ENCODE results near the gene STIMATE. TPM values are rescaled to one million over a fixed set of nuclear protein-coding genes. Genes with fewer than 3 reads are reported as not detected.

The STIMATE gene
- total RNA-seq, 1 donor from 2014 or later = 6.1 TPM

- intact Hi-C loops (cut with DNase I) = no loop called here
- no peak for ATAC-seq (ENCODE audit: poor library complexity)
- no peak for DNase-seq
Measured at GRCh38 chr3:52874864-52875587, 22.3 kb downstream of the STIMATE start.

DNA sequence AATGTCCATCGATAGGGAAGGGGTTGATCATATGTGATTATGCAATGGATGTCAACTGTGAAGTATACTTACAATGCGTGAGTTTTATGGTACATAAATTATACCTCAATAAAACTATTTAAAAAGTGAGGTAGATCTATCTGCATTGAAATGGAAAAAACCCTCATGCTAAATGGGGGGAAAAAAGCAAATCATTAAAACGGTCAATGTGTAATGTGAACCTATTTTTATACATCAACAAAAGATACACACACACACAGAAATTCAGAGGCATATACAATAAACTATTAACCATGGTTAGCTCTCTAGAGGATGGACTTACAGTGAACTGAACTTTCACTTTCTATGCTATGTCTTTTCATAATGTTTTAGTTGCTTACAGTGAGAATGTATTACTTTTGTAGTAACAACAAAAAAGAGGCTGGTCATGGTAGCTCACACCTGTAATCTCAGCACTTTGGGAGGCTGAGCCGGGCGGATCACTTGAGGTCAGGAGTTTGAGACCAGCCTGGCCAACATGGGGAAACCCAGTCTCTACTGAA, 23.1 kb downstream of the STIMATE start:
- ATAC-seq (ENCODE audit: poor library complexity) (no peak), DNase-seq (no peak)
- intact Hi-C loops (cut with DNase I) = no loop called here

GRCh38 chr3:52873433-52874159, 23.8 kb downstream of the STIMATE start:
- no peak for ATAC-seq (ENCODE audit: poor library complexity)
- no peak for DNase-seq
- intact Hi-C loops (cut with DNase I) = no loop called here

DNA sequence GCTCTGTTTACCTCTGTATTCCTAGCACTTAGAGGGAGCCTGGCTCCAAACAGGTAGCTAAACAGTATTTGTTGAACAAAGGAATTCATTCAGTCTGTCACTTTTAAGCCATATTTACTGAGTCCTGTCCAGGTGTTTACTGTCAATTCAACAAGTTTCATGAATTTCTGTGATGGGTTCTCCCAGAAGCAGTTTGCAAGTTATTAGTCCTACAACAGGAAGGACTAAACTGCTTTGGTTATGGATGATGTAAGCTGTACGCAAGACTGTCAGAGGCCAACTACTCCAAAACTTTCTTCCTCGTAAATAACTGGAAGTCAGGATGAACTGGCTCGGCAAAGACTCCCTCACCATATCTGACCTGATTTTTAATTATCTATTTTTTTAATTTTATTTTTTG, 25.1 kb downstream of the STIMATE start:
- intact Hi-C loops (cut with DNase I) = no loop called here

GRCh38 chr3:52871761-52872160, 25.6 kb downstream of the STIMATE start:
- intact Hi-C loops (cut with DNase I) = no loop called here
- DNase-seq = no peak
- no peak for ATAC-seq (ENCODE audit: poor library complexity)

More for the DNA sequence above, 25.1 kb downstream of the STIMATE start:
- DNase-seq (no peak), ATAC-seq (ENCODE audit: poor library complexity) (no peak)

DNA sequence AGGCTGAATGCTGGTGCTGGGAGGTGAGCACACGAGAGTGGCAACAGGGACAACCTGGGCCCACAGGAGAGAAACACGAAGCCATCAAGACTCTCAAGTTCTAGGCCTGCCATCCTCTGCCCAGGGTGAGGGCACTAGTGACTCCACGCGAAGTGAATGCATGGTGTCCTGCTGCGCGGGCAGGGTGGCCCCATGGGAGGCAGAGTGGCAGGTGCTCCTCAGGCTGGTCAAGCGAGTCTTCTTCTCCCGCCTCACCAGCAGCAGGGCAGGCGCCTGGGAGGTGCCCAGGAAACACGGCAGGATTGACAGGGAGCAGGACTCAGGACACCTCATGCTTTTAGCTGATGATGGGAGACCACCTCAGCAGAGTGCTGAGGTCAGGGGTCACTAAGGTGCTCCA, 26.9 kb downstream of the STIMATE start:
- intact Hi-C loops (cut with DNase I) = no loop called here
- no peak for DNase-seq
- no peak for ATAC-seq (ENCODE audit: poor library complexity)

DNA sequence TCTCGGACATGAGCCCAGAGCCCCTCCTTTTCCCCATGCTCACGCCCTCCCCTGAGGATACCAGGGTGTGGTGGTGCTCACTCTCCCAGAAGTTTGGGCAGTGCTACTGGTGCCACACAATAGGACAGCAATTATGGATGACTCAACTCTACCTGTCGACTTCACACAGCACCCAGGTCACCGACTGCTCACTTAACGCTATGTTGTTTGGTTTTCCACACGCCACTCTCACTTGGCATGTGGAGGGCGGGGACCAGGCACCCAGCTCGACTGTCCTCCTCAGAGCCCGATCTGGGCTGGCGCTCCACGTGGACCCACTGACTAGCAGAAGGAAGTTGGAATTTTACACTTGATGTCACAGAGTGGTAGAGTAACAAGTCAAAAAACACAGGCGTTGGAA, 30.9 kb downstream of the STIMATE start:
- intact Hi-C loops (cut with DNase I) = no loop called here
- no peak for ATAC-seq (ENCODE audit: poor library complexity)

GRCh38 chr3:52865994-52866393, 31.4 kb downstream of the STIMATE start:
- DNase-seq (no peak), ATAC-seq (ENCODE audit: poor library complexity) (no peak)
- intact Hi-C loops (cut with DNase I) = no loop called here

More for the DNA sequence above, 30.9 kb downstream of the STIMATE start:
- no peak for DNase-seq

GRCh38 chr3:52860424-52860768, 37.0 kb downstream of the STIMATE start:
- no peak for ATAC-seq (ENCODE audit: poor library complexity)
- intact Hi-C loops (cut with DNase I) = no loop called here
- no peak for DNase-seq

DNA sequence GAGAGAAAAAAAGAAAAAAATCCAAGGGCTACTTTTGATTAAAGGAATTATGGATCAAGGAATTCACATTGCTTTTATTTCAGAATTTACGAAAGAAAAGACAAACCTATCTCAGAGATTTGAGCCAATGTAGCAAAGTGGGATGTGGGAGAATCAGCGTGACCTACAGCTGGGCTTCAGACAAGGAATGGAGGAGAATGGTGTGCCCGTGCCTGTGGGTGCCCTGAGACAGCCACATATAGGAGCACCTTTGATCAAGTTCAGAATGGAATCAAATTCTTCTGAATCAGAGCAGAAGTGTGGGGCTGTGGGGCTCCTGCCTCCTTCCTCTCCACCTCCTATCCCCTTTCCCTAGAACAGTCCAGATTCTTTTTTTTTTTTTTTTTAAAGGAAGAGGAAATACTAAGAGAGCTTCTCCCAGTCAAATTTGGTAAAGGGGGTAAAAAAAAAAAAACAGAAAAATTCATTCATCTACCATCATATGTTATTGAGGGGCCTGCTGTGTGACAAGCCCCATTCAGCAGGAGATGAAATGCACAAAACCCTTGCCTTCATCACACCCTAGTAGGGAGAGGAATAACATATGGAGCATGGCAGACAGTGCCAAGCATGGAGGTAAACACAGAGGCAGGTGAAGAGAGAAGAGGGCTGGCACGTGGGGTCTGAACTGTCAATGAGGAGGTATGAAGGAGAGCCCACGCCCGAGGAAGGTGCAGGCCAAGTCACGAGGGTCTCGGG, 37.5 kb downstream of the STIMATE start:
- ATAC-seq (ENCODE audit: poor library complexity) (no peak), DNase-seq (no peak)
- intact Hi-C loops (cut with DNase I) = no loop called here

DNA sequence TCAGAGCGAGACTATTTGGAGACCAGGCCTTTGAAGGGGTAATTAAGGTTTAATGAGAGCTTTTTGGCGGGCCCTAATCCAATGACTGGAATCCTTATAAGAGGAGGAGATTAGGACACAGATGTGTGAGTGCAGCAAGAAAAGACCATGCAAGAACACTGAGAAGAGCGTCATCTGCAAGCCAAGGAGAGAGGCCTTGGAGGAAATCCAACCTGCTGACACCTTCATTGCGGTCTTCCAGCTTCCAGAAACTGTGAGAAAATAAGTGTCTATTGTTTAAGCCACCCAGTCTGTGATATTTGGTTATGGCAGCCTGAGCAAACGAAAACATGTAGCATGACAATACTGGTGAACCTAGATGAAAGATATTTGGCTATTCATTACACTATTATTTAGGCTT, 39.5 kb downstream of the STIMATE start:
- ATAC-seq (ENCODE audit: poor library complexity) = no peak
- DNase-seq = no peak
- intact Hi-C loops (cut with DNase I) = no loop called here

GRCh38 chr3:52857133-52857532, 40.2 kb downstream of the STIMATE start:
- no peak for DNase-seq
- intact Hi-C loops (cut with DNase I) = no loop called here
- peak; percentile 52 for ATAC-seq (ENCODE audit: poor library complexity)

DNA sequence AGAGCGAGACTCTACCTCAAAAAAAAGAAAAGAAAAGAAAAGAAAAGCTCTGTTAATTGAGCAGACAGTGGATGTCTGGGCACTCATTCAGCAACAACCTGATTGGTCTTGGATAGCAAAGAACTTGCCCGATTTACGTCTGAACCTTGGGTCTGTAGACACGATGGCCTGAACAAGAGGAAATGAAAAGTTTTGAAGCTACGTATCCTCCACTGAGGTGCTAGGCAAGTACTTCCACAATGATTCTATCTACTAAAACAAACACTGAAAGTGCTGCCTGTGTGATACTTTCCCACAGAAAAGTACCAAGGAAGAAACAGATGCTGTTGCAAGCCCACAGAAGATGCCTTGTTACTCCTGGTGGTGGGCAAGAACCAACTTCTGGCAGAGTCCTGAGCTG, 40.7 kb downstream of the STIMATE start:
- DNase-seq (no peak), ATAC-seq (ENCODE audit: poor library complexity) (no peak)
- intact Hi-C loops (cut with DNase I) = no loop called here

GRCh38 chr3:52854013-52854412, 43.3 kb downstream of the STIMATE start:
- ATAC-seq (ENCODE audit: poor library complexity) = no peak
- intact Hi-C loops (cut with DNase I) = no loop called here

DNA sequence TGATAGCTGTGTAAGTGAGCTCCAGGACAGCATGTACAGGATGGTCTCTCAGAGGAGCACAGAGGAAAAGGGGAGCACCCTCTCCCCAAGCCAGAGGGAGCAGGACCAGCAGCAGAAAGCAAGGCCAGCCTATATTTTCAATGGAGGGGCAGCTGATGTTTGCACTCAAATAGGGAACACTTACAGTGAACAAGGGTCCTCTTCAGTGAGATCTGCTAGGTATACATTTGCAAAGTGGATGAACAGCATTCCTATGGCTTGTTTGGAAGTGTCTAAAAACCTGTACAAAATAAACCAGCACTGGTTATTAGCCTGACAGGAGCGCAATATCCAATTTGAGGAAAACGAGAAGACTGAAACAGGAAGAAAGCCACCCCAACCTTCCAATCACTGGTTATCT, 44.9 kb downstream of the STIMATE start:
- no peak for DNase-seq
- ATAC-seq (ENCODE audit: poor library complexity) = no peak
- intact Hi-C loops (cut with DNase I) = no loop called here

More at GRCh38 chr3:52854013-52854412, 43.3 kb downstream of the STIMATE start:
- no peak for DNase-seq

DNA sequence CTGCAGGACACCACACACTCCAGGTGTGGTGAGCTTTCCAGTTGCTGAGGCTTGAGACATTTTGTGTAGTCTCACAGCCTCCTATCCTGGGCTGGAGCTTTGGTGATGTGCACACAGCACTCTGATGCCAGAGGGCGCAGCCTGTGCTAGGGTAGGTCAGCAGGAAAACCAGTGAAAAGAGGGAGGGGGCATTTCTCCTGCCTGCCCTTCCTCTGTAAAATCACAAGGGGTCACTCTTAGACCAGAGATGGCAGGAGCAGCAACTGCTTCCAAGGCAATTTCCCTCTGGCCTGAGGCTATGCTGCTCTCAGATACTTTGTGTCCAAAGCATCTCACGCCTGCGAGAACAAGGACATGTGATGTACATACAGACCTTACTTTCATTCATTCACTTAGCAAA, 46.0 kb downstream of the STIMATE start:
- intact Hi-C loops (cut with DNase I) = no loop called here
- DNase-seq (no peak), ATAC-seq (ENCODE audit: poor library complexity) (peak; percentile 63)

GRCh38 chr3:52849656-52850055, 47.7 kb downstream of the STIMATE start:
- DNase-seq = no peak
- no peak for ATAC-seq (ENCODE audit: poor library complexity)
- intact Hi-C loops (cut with DNase I) = no loop called here

DNA sequence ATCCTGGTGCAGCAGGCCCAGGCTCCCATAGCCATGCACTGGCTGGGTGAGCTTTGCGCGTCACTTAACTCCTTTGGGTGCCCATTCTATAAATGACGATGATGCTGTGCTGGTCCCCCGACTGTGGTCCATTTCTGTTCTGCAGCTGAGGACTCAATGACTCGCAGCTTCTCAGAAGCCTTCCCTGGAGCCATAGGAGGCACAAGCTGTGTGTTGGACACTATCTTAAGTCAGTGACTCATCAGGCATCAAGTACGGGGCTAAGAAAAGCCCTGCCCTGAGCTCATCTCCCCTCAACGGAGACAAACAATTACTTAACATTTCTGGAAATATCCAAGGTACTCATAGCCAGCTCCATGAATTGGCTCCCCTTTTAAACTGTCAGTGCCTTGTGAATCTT, 48.7 kb downstream of the STIMATE start:
- ATAC-seq (ENCODE audit: poor library complexity) = no peak
- DNase-seq = no peak
- intact Hi-C loops (cut with DNase I) = no loop called here

- ATAC-seq (ENCODE audit: poor library complexity) (no peak), DNase-seq (no peak)
Measured at GRCh38 chr3:52847726-52848125, 49.6 kb downstream of the STIMATE start.

DNA sequence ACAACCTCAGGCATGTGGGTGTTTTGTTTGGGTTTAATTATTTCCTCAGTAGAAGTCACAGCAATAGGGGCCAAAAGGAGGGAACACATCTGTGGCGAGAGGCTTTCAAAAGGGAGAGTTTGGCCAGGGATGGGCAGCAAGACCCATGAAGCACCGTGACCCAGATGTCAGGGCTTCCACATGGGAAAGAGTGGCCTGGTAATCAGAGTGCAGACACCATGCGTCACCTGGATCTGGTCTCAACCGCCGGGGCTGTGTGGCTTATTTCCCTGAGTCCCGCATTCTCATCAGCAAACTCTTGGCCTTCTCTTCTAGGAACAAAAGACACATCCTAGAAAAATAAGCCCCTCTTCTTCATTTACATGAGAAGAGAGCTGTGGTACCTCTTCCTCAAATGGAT, 50.1 kb downstream of the STIMATE start:
- ATAC-seq (ENCODE audit: poor library complexity) (no peak), DNase-seq (no peak)
- intact Hi-C loops (cut with DNase I) = no loop called here

More at GRCh38 chr3:52847726-52848125, 49.6 kb downstream of the STIMATE start:
- intact Hi-C loops (cut with DNase I) = no loop called here
